Smooth muscle cell of the coronary artery (primary cell): ENCODE data around the gene NGDN. TPM values are rescaled to one million over a fixed set of nuclear protein-coding genes. Genes with fewer than 3 reads are reported as not detected.

Experiments
- total RNA-seq: library from RNA; depleted of rRNA; stranded (reverse); fragments of >200 nt; gene quantifications from 2 replicates; pipeline ENCODE4 v1.2.3, GENCODE V29; 2014; ENCODE audit warnings: low replicate concordance

Gene NGDN, protein sequence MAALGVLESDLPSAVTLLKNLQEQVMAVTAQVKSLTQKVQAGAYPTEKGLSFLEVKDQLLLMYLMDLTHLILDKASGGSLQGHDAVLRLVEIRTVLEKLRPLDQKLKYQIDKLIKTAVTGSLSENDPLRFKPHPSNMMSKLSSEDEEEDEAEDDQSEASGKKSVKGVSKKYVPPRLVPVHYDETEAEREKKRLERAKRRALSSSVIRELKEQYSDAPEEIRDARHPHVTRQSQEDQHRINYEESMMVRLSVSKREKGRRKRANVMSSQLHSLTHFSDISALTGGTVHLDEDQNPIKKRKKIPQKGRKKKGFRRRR
- total RNA-seq = 39.4 and 57.1 TPM in 2 replicates

DNA sequence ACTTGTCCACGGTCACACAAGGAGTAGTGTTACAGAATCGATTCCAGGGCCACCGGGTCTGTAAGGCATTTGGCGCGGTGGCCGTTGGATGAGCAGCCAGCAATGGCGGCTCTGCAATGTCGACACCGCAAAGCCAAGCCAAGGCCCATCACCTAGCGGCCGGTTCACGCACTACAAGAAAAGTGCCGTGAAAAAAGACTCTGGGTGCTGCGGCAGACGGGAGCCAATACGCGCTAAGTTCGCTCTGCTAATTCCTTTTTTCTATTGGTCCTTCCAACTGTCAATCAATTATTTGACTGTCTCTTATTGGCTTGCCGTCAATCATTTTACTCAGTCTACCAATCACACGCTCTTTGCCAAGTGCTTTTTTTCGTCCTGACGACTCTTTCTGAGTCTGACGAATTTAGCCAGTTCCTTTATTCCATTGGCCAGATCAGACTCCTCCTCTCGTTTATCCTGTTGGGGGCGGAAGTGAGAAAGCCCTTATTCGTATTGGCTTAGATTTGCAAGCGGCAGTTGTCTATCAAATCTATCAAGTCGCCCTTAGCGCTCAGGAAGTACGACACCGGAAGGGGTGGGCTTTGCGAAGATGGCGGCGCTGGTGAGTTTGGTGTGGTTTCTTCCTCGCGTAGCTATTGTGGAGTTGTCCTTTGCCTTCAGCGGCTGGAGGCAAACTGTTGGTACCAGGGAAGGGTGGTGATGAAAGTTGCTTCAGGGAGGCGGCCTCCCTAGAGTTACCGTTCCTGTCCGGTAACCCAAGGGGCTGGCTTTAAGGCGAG is at the start of gene NGDN:
Gene NGDN, plus strand, starts transcription at position 577 of the 779 bp plus-strand sequence. Its CDS starts 13 bp downstream, at position 590.

DNA sequence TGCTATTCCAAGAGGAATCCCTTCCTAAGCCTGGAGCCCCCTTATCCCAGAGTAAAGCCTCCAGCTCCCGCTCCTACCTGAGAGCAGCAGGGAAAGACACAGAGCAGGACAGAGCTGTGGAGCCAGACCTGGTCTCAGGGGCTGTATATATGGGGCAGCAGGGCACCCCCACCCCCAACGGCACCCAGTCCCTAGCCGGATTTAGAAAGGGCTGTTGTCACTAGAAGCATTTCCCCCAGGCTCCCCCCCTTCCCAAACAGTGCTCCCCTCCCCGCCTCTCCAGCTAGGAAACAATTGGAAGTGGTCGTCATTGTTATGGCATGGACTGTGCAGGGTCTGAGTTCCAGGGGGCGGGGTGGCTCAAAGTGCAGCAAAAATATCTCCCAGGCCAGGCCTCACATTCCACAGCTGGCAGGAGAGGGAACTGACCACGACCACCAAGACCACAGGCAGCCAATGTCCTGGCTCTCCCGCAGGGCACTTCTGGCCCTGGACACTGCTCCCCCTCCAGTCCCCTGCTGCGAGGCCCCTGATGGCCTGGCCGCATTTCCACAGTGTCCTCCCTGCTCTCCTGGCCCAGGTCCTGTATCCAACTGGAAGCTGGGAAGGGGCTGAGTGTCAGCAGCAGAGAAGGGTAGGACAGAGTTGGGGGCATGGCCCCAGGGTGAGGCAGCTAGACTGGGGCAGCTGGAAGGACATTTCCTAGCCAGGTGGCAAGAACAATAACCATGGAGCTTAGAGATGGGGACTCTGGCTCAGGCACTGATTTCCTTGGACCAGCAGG is 33.8 kb upstream of the NGDN start, which contains the start of gene MYH7:
Gene MYH7, minus strand, starts transcription at position 118 of the 784 bp plus-strand sequence. CDS start 1,928 bp downstream, outside the sequence.

Other genes starting within 250 kb of the NGDN start
- not detected in 2 replicates for gene RNF212B, start 231.8 kb upstream of the NGDN start, total RNA-seq
- 3.4 and 3.6 TPM in 2 replicates for gene HOMEZ, start 183.6 kb upstream of the NGDN start, total RNA-seq
- gene PPP1R3E, start 166.8 kb upstream of the NGDN start, total RNA-seq = 1.6 and 2.2 TPM in 2 replicates
- gene BCL2L2, start 162.9 kb upstream of the NGDN start, total RNA-seq = 16.4 and 17.8 TPM in 2 replicates
- 76.1 and 118 TPM in 2 replicates for gene PABPN1, start 148.2 kb upstream of the NGDN start, total RNA-seq
- 17.3 and 19.0 TPM in 2 replicates for gene SLC22A17, start 116.8 kb upstream of the NGDN start, total RNA-seq
- 1.1 and 4.9 TPM in 2 replicates for gene EFS, start 104.5 kb upstream of the NGDN start, total RNA-seq
- gene IL25, start 96.9 kb upstream of the NGDN start, total RNA-seq = not detected in 2 replicates
- gene CMTM5, start 92.7 kb upstream of the NGDN start, total RNA-seq = not detected in 2 replicates
- gene MYH6, start 61.4 kb upstream of the NGDN start, total RNA-seq = under 0.01 TPM in 1 of 2 replicates, not detected in the other
- gene MYH7, start 34.0 kb upstream of the NGDN start, total RNA-seq = 1.1 TPM in 1 of 2 replicates, not detected in the other
- gene ZFHX2, start 82.1 kb downstream of the NGDN start, total RNA-seq = 0.08 and 0.35 TPM in 2 replicates
- gene THTPA, start 86.6 kb downstream of the NGDN start, total RNA-seq = 10.6 and 22.3 TPM in 2 replicates
- 6.5 and 7.7 TPM in 2 replicates for gene AP1G2, start 98.1 kb downstream of the NGDN start, total RNA-seq
- gene JPH4, start 109.1 kb downstream of the NGDN start, total RNA-seq = not detected in 2 replicates
- 0.08 and 0.12 TPM in 2 replicates for gene DHRS2, start 166.7 kb downstream of the NGDN start, total RNA-seq